ENCODE data around the gene KIRREL1.

DNA sequence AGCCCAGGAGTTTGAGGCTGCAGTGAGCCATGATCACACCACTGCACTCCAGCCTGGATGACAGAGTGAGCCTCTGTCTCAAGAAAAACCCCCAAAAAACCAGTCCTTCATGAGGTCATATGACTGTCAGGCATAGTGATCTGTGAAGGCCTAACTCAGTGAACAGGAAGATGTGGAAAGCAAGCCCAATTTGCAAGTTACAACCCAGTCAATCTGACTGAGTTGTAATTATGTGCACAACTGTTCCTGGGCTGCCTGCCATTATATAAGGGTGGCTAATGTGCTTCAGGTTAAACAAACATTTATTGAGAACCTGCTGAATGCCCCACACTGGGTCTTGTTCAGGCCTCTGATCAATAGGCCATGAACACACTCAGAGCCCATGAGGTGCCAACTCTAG is 38.2 kb upstream of the KIRREL1 start:
- no peak for TF ChIP-seq ZNF274 (IDR thresholded peaks at IDR 0.05; ENCODE audit: low read depth, low read length)
- no peak for TF ChIP-seq SUZ12 (IDR thresholded peaks at IDR 0.05; ENCODE audit: extremely low read depth, insufficient read depth, insufficient read length)
- no peak for TF ChIP-seq YY1 (IDR thresholded peaks at IDR 0.05; ENCODE audit: insufficient read depth, insufficient read length)

Data from NT2/D1 (cell line).